Measurements from ENCODE around the gene GPATCH8. TPM values are rescaled to one million over a fixed set of nuclear protein-coding genes. Genes with fewer than 3 reads are reported as not detected.

The GPATCH8 gene
- polyA plus RNA-seq, 1 donor from 2014 or later = 24.5 TPM

GRCh38 chr17:44397479-44398440 lies 105.4 kb downstream of the GPATCH8 start:
- H2AFZ ChIP-seq (ENCODE audit: low read depth, low read length) = no peak overlapping the region
- no peaks in the 10 kb centered on the region for H4K20me1 ChIP-seq (ENCODE audit: insufficient read depth)
- H3K36me3 ChIP-seq (ENCODE audit: insufficient read depth, low read length) = no peaks in the 10 kb centered on the region
- no peak overlapping the region for H3K4me2 ChIP-seq (ENCODE audit: low read length)
- no peak overlapping the region for H3K4me3 ChIP-seq (ENCODE audit: low read length)
- no peak for TF ChIP-seq EP300 (conservative IDR thresholded peaks at IDR 0.05; ENCODE audit: poor library complexity, severe bottlenecking)
- H3F3A ChIP-seq (ENCODE audit: insufficient read depth, low read length, poor library complexity, severe bottlenecking) = no peaks in the 10 kb centered on the region
- H3K79me2 ChIP-seq (replicated peaks; ENCODE audit: insufficient read depth, low read length) = no peaks in the 10 kb centered on the region
- H3K27ac ChIP-seq (ENCODE audit: low read length) = no peak overlapping the region
- H3K9me3 ChIP-seq (ENCODE audit: low read length) = no peaks in the 10 kb centered on the region
- H3K9ac ChIP-seq (ENCODE audit: low read length) = no peak overlapping the region
- H3K9me2 ChIP-seq (ENCODE audit: insufficient read depth, low read length) = no peaks in the 10 kb centered on the region
- H3K27me3 ChIP-seq (ENCODE audit: insufficient read depth, low read depth, low read length) = no peaks in the 10 kb centered on the region

- H2AFZ ChIP-seq (ENCODE audit: low read depth, low read length) = no peak overlapping the region
- no peaks in the 10 kb centered on the region for H3K27me3 ChIP-seq (ENCODE audit: insufficient read depth, low read depth, low read length)
- H3K4me2 ChIP-seq (ENCODE audit: low read length) = no peak overlapping the region
- no peaks in the 10 kb centered on the region for H3F3A ChIP-seq (ENCODE audit: insufficient read depth, low read length, poor library complexity, severe bottlenecking)
- H3K36me3 ChIP-seq (ENCODE audit: insufficient read depth, low read length) = no peaks in the 10 kb centered on the region
- TF ChIP-seq TAF1 (IDR thresholded peaks at IDR 0.05; ENCODE audit: low read depth) = no peak
- TF ChIP-seq, protein P1, sequence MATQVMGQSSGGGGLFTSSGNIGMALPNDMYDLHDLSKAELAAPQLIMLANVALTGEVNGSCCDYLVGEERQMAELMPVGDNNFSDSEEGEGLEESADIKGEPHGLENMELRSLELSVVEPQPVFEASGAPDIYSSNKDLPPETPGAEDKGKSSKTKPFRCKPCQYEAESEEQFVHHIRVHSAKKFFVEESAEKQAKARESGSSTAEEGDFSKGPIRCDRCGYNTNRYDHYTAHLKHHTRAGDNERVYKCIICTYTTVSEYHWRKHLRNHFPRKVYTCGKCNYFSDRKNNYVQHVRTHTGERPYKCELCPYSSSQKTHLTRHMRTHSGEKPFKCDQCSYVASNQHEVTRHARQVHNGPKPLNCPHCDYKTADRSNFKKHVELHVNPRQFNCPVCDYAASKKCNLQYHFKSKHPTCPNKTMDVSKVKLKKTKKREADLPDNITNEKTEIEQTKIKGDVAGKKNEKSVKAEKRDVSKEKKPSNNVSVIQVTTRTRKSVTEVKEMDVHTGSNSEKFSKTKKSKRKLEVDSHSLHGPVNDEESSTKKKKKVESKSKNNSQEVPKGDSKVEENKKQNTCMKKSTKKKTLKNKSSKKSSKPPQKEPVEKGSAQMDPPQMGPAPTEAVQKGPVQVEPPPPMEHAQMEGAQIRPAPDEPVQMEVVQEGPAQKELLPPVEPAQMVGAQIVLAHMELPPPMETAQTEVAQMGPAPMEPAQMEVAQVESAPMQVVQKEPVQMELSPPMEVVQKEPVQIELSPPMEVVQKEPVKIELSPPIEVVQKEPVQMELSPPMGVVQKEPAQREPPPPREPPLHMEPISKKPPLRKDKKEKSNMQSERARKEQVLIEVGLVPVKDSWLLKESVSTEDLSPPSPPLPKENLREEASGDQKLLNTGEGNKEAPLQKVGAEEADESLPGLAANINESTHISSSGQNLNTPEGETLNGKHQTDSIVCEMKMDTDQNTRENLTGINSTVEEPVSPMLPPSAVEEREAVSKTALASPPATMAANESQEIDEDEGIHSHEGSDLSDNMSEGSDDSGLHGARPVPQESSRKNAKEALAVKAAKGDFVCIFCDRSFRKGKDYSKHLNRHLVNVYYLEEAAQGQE (IDR thresholded peaks at IDR 0.05; ENCODE audit: borderline replicate concordance) = no peak
- no peak overlapping the region for H3K27ac ChIP-seq (ENCODE audit: low read length)
- H3K4me3 ChIP-seq (ENCODE audit: low read length) = no peak overlapping the region
- no peak overlapping the region for H3K9ac ChIP-seq (ENCODE audit: low read length)
- no peaks in the 10 kb centered on the region for H3K9me3 ChIP-seq (ENCODE audit: low read length)
- H3K9me2 ChIP-seq (ENCODE audit: insufficient read depth, low read length) = no peaks in the 10 kb centered on the region
- no peaks in the 10 kb centered on the region for H4K20me1 ChIP-seq (ENCODE audit: insufficient read depth)
- no peaks in the 10 kb centered on the region for H3K79me2 ChIP-seq (replicated peaks; ENCODE audit: insufficient read depth, low read length)
These were observed 106.3 kb downstream of the GPATCH8 start for GRCh38 chr17:44396946-44397345.

DNA sequence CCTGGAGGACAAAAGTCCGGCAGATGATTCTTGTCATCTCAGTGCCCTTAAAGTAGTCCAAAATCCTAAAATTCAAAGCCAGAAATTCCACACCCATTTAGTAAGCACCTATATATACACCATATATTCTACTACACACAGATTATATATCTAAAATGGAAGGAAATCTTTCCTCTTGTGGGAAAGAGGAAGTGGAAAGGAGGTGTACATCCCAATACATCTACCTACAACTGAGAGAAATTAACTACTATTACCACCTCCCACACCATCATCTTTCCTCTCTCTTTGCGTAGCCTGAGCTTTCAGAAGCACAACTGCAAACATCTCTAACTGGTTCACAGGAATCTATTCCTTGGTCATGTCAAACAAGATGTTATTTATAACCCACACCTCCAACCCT lies 108.4 kb downstream of the GPATCH8 start:
- H3K9me3 ChIP-seq (ENCODE audit: low read length) = no peaks in the 10 kb centered on the region

More for the DNA sequence above, 108.4 kb downstream of the GPATCH8 start:
- Histone ChIP-seq H3K4me3 (ENCODE audit: low read length) (no peak overlapping the region), H3K9me2 (ENCODE audit: insufficient read depth, low read length) (no peaks in the 10 kb centered on the region), H2AFZ (ENCODE audit: low read depth, low read length) (no peak overlapping the region), H3K27me3 (ENCODE audit: insufficient read depth, low read depth, low read length) (no peaks in the 10 kb centered on the region), H3K27ac (ENCODE audit: low read length) (no peak overlapping the region), H3K79me2 (replicated peaks; ENCODE audit: insufficient read depth, low read length) (no peaks in the 10 kb centered on the region), H3F3A (ENCODE audit: insufficient read depth, low read length, poor library complexity, severe bottlenecking) (no peaks in the 10 kb centered on the region), H3K36me3 (ENCODE audit: insufficient read depth, low read length) (no peaks in the 10 kb centered on the region), H3K9ac (ENCODE audit: low read length) (no peak overlapping the region), H3K4me2 (ENCODE audit: low read length) (no peak overlapping the region), H4K20me1 (ENCODE audit: insufficient read depth) (no peaks in the 10 kb centered on the region)
- TF ChIP-seq TAF1 (IDR thresholded peaks at IDR 0.05; ENCODE audit: low read depth) = no peak
- TF ChIP-seq SMC3 (conservative IDR thresholded peaks at IDR 0.05; ENCODE audit: poor library complexity) = no peak
- TF ChIP-seq, protein P2, sequence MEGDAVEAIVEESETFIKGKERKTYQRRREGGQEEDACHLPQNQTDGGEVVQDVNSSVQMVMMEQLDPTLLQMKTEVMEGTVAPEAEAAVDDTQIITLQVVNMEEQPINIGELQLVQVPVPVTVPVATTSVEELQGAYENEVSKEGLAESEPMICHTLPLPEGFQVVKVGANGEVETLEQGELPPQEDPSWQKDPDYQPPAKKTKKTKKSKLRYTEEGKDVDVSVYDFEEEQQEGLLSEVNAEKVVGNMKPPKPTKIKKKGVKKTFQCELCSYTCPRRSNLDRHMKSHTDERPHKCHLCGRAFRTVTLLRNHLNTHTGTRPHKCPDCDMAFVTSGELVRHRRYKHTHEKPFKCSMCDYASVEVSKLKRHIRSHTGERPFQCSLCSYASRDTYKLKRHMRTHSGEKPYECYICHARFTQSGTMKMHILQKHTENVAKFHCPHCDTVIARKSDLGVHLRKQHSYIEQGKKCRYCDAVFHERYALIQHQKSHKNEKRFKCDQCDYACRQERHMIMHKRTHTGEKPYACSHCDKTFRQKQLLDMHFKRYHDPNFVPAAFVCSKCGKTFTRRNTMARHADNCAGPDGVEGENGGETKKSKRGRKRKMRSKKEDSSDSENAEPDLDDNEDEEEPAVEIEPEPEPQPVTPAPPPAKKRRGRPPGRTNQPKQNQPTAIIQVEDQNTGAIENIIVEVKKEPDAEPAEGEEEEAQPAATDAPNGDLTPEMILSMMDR (IDR thresholded peaks at IDR 0.05; ENCODE audit: poor library complexity, severe bottlenecking) = no peak
- TF ChIP-seq EZH2 (IDR thresholded peaks at IDR 0.05; ENCODE audit: borderline replicate concordance, insufficient read depth, low read length, poor library complexity, severe bottlenecking) = no peak
- TF ChIP-seq RAD21 (conservative IDR thresholded peaks at IDR 0.05) = no peak
- no peak for TF ChIP-seq EP300 (conservative IDR thresholded peaks at IDR 0.05; ENCODE audit: poor library complexity, severe bottlenecking)
- TF ChIP-seq, protein P1 (IDR thresholded peaks at IDR 0.05; ENCODE audit: borderline replicate concordance) = no peak
- TF ChIP-seq MXI1 (conservative IDR thresholded peaks at IDR 0.05; ENCODE audit: poor library complexity, severe bottlenecking) = no peak
- TF ChIP-seq POLR2AphosphoS5 (IDR thresholded peaks at IDR 0.05) = no peak

Data from neural cell (in vitro differentiated cells).